SU-DHL-6 (cell line): ENCODE data around the gene ADM2.

Source experiments
- H2AFZ ChIP-seq: fragments of 200-600 bp; sonication (generic); 2 replicates; pipeline ENCODE4 v1.6.1; 2014; ENCODE audit warnings: low read depth, mild to moderate bottlenecking, moderate library complexity, mixed read lengths, antibody characterized with exemption, low read length; ENCODE audit not compliant: severe bottlenecking
- H3F3A ChIP-seq: fragments of 200-600 bp; shearing (Covaris generic); 2 replicates; pipeline ENCODE4 v1.6.0; 2016; ENCODE audit warnings: antibody characterized with exemption, mild to moderate bottlenecking; ENCODE audit not compliant: insufficient read depth
- H3K27ac ChIP-seq: fragments of 200-600 bp; sonication (generic); 2 replicates; pipeline ENCODE4 v1.5.1; 2016; ENCODE audit warnings: low read depth, mild to moderate bottlenecking, low read length, moderate library complexity, mixed read lengths
- H3K27me3 ChIP-seq: fragments of 200-600 bp; sonication (generic), shearing (Covaris generic); 2 replicates; pipeline ENCODE4 v1.6.0; 2014; ENCODE audit warnings: mild to moderate bottlenecking, low read length
- H3K36me3 ChIP-seq: fragments of 200-600 bp; sonication (generic); 2 replicates; pipeline ENCODE4 v1.6.1; 2014; ENCODE audit warnings: mild to moderate bottlenecking, low read length, mixed read lengths
- H3K4me2 ChIP-seq: fragments of 300-600, 200-600 bp; shearing (Covaris generic), sonication (generic); 2 replicates; pipeline ENCODE4 v1.6.0; 2014; ENCODE audit warnings: low read length, low read depth, mild to moderate bottlenecking; ENCODE audit not compliant: poor library complexity, severe bottlenecking
- H3K4me3 ChIP-seq: fragments of 200-600 bp; sonication (generic); 2 replicates; pipeline ENCODE4 v1.5.1; 2014; ENCODE audit warnings: antibody characterized with exemption, low read length, mild to moderate bottlenecking, mixed read lengths; ENCODE audit not compliant: insufficient read depth, poor library complexity, severe bottlenecking
- H3K79me2 ChIP-seq: fragments of 200-600 bp; sonication (generic); 2 replicates; pipeline ENCODE4 v1.6.1; 2014; ENCODE audit warnings: mild to moderate bottlenecking, low read length, moderate library complexity; ENCODE audit not compliant: insufficient read depth
- H3K9ac ChIP-seq: fragments of 200-600 bp; sonication (generic); 2 replicates; pipeline ENCODE4 v1.7.0; 2014; ENCODE audit warnings: mild to moderate bottlenecking, low read length
- H3K9me2 ChIP-seq: fragments of 200-600 bp; sonication (generic); replicated peaks from 2 replicates; pipeline ENCODE4 v1.6.1; 2014; ENCODE audit warnings: low read length; ENCODE audit not compliant: insufficient read depth
- H3K9me3 ChIP-seq: fragments of 200-600 bp; sonication (generic); 2 replicates; pipeline ENCODE4 v1.6.1; 2014; ENCODE audit warnings: low read length, mixed read lengths; ENCODE audit not compliant: insufficient read depth
- H4K20me1 ChIP-seq: fragments of 200-600 bp; sonication (generic); 2 replicates; pipeline ENCODE4 v1.6.1; 2014; ENCODE audit warnings: low read depth, mild to moderate bottlenecking, antibody characterized with exemption, low read length, moderate library complexity, mixed read lengths
- EZH2phosphoT487 ChIP-seq: fragments of 200-600 bp; sonication (generic), shearing (Covaris generic); conservative IDR thresholded peaks from 2 replicates; pipeline ENCODE4 v1.6.1; 2018; ENCODE audit warnings: mild to moderate bottlenecking, antibody characterized with exemption, low read length, moderate library complexity, mixed read lengths
- TF ChIP-seq, protein P1 (sequence below): fragments of 200-600 bp; sonication (generic); IDR thresholded peaks from one replicate; pipeline ENCODE4 v1.5.1; 2017; ENCODE audit warnings: antibody characterized with exemption, mild to moderate bottlenecking, low read length, moderate library complexity; ENCODE audit not compliant: insufficient read depth, poor library complexity, severe bottlenecking

ADM2 gene

DNA sequence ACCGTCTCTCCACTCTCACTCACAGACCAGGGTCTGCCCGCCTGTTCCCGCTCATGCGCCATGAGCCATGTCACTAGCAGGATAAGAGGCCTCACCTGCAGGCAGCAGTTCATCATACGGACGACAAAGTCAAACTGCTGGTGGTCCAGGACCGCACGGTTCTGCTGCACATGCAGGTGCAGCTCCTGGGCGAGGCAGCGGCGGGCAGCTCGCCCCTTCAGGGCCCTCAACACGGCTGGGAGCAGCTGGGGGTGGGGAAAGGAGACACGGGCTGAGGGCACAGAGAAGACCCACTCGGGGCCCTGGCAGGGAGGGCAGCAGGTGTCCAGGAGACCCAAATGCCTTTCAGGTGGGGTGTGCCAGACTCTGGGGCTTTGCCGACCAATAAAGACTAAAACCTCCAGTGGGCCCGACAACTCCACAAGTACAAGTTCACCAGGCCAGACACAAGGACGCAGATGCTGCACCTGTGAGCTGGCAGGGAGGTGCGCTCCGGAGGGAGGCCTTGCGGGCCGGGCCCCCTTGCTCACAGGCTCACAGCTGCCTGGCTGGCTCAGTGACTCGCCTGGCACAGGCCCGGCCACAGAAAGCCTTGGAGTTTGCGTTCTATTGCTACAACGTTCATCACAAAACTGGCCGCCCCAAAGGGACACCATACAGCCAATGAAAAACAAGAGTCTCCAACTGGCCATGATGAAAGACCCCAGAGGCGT, 18.0 kb upstream of the ADM2 start:
- no peaks in the 10 kb centered on the region for H4K20me1 ChIP-seq
- TF ChIP-seq, protein P1, sequence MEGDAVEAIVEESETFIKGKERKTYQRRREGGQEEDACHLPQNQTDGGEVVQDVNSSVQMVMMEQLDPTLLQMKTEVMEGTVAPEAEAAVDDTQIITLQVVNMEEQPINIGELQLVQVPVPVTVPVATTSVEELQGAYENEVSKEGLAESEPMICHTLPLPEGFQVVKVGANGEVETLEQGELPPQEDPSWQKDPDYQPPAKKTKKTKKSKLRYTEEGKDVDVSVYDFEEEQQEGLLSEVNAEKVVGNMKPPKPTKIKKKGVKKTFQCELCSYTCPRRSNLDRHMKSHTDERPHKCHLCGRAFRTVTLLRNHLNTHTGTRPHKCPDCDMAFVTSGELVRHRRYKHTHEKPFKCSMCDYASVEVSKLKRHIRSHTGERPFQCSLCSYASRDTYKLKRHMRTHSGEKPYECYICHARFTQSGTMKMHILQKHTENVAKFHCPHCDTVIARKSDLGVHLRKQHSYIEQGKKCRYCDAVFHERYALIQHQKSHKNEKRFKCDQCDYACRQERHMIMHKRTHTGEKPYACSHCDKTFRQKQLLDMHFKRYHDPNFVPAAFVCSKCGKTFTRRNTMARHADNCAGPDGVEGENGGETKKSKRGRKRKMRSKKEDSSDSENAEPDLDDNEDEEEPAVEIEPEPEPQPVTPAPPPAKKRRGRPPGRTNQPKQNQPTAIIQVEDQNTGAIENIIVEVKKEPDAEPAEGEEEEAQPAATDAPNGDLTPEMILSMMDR, result no peak
- no peak for TF ChIP-seq EZH2phosphoT487
- no peaks in the 10 kb centered on the region for H3K27me3 ChIP-seq
- H3K4me2 ChIP-seq, result no peak overlapping the region
- no peak overlapping the region for H3K27ac ChIP-seq
- peaks cover 4% of the 10 kb centered on the region; the same call in 1 of the 2 replicates for H3K36me3 ChIP-seq
- H3K9me3 ChIP-seq, result no peaks in the 10 kb centered on the region
- H2AFZ ChIP-seq, result no peak overlapping the region
- H3F3A ChIP-seq, result no peaks in the 10 kb centered on the region
- no peak overlapping the region for H3K4me3 ChIP-seq
- H3K9ac ChIP-seq, result no peak overlapping the region
- H3K9me2 ChIP-seq, result no peaks in the 10 kb centered on the region
- H3K79me2 ChIP-seq, result peaks cover 13% of the 10 kb centered on the region

DNA sequence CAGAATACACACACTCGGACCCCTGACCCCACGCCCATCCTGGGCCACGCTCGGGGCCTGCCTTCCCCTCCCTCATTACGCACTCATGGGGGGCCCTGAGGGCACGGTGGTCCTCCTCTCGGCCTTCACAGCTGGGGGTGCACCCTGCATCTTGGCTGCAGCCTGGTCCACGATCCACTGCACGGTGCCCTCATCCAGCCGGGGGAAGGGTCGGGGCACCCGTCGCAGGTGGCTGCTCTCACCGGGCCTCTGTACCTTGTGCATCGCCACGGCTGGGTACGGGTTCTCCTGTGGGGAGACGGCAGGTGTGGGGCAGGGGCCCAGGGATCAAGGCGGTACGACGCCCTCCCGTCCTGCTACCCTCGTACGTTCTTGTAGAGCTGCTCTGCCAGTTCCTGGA, 16.9 kb upstream of the ADM2 start:
- Histone ChIP-seq H3K9me2 (no peaks in the 10 kb centered on the region), H3K36me3 (peaks cover 4% of the 10 kb centered on the region; the same call in 1 of the 2 replicates), H3K4me2 (no peak overlapping the region), H2AFZ (no peak overlapping the region), H3K27ac (no peak overlapping the region), H3K9me3 (no peaks in the 10 kb centered on the region), H3F3A (no peaks in the 10 kb centered on the region), H4K20me1 (no peaks in the 10 kb centered on the region), H3K27me3 (no peaks in the 10 kb centered on the region), H3K79me2 (peaks cover 23% of the 10 kb centered on the region), H3K9ac (no peak overlapping the region), H3K4me3 (no peak overlapping the region)
- no peak for TF ChIP-seq EZH2phosphoT487
- TF ChIP-seq, protein P1, result no peak

DNA sequence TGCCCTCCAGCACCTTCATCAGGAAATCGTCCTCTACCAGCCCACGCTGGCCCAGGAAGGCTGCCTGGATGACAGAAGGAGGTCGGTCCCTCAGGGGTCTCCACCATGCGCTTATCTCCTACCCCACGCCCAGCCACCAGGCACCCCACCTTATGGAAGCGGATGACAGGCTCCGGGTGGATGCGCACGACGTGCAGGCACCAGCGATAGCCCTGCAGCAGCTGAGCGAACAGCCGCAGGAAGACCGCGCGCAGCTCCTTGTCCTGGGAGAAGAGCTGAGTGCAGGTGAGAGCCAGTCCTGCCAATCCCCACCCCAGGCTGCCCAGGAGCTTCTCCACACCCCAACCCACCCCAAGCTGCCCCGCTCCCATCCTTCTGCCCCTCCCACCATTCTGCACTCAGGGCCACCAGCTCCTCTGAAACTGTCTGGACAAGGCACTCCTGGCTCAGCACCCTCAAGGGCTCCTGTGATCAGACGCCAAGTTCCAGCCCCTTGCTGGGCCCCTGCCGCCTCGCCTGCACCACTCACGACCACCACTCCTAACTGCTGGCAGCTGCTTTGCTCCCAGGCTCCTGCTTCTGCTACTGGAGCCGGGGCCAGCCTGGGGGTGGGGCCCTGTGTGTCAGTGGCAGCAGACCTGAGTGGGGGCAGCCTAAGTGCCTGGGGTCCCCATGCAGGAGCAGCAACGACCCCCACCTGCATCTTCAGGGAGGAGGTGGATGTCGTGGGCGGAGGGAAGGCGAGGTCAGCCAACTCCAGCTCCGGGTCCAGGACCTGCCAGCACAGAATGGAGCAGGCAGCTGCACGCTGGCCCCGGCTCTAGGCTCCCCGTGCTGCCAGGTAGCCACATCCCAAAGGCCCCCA, 16.0 kb upstream of the ADM2 start:
- H3K9me2 ChIP-seq, result no peaks in the 10 kb centered on the region
- no peaks in the 10 kb centered on the region for H3K27me3 ChIP-seq
- H3K79me2 ChIP-seq, result peaks cover 23% of the 10 kb centered on the region
- no peaks in the 10 kb centered on the region for H4K20me1 ChIP-seq
- H3K9ac ChIP-seq, result no peak overlapping the region
- H3K4me3 ChIP-seq, result no peak overlapping the region
- 0 out of 2 replicates have a peak, but pooled peaks cover 2% of the 10 kb centered on the region for H3K36me3 ChIP-seq
- H3K27ac ChIP-seq, result no peak overlapping the region
- H3K4me2 ChIP-seq, result no peak overlapping the region
- TF ChIP-seq EZH2phosphoT487, result no peak
- TF ChIP-seq, protein P1, result no peak
- no peaks in the 10 kb centered on the region for H3K9me3 ChIP-seq
- peaks cover 3% of the 10 kb centered on the region for H3F3A ChIP-seq
- H2AFZ ChIP-seq, result no peak overlapping the region
